GM12878 (cell line): Measurements from ENCODE around the gene PYHIN1. TPM values are rescaled to one million over a fixed set of nuclear protein-coding genes. Genes with fewer than 3 reads are reported as not detected.

Experiments used
- ATAC-seq: fragments of 200-7000 bp; cut with Tn5 transposase; 3 replicates; pipeline ENCODE4 v1.9.1; 2020; ENCODE audit warnings: mild to moderate bottlenecking, moderate library complexity
- BruUV-seq: library from RNA; stranded (reverse); fragments of 400-500 nt; replicated peaks from 2 replicates; lab custom pipeline; 2021; lab: Mats Ljungman, UMichigan
- CTCF ChIA-PET: fragments of 300-600 bp; sonication (Branson Sonifier 250); formaldehyde crosslinking; extraction: SDS; loops from one replicate; lab custom pipeline; 2021; ENCODE audit warnings: inconsistent platforms; lab: Yijun Ruan, JAX
- POLR2A ChIA-PET: fragments of 350-600 bp; formaldehyde crosslinking; extraction: SDS; loops from one replicate; lab custom pipeline; 2021; ENCODE audit warnings: inconsistent platforms; lab: Charles Lee
- RAD21 ChIA-PET: fragments of 300-600 bp; sonication (Branson Sonifier 250); formaldehyde crosslinking; loops from one replicate; lab custom pipeline; 2023; ENCODE audit warnings: antibody characterized with exemption; ENCODE audit not compliant: unreplicated experiment; lab: Charles Lee
- SMC1A ChIA-PET: fragments of 300-600 bp; sonication (Branson Sonifier 250); formaldehyde crosslinking; loops from one replicate; lab custom pipeline; 2023; ENCODE audit not compliant: unreplicated experiment, uncharacterized antibody; lab: Charles Lee
- DNase-seq: peaks from one replicate; pipeline ENCODE4 v3.0.0-alpha.2; 2011; ENCODE audit warnings: low read depth, low spot score
- FAIRE-seq: peaks from 3 replicates; lab custom pipeline; 2011; peaks lifted over from hg19 to GRCh38; lab: Jason Lieb, UNC
- H2AFZ ChIP-seq: 2 replicates; pipeline ENCODE4 v1.6.0; 2011; ENCODE audit warnings: low read depth, low read length, control low read depth; ENCODE audit not compliant: control insufficient read depth
- H3K27ac ChIP-seq: 2 replicates; pipeline ENCODE4 v1.5.1; 2011; ENCODE audit warnings: control low read depth; ENCODE audit not compliant: control insufficient read depth, insufficient read depth
- H3K27me3 ChIP-seq, 2 experiments: replicated peaks in 1 of 2; 2 replicates each; pipeline versions ENCODE4 v1.6.0 to v1.6.1; 2011; ENCODE audit warnings: low read length in 1 of 2; ENCODE audit not compliant: control insufficient read depth in 2 of 2, insufficient read depth in 2 of 2
- H3K36me3 ChIP-seq, 2 experiments: 2 replicates each; pipeline ENCODE4 v1.5.1; 2011; ENCODE audit warnings: low read length in 1 of 2; ENCODE audit not compliant: control insufficient read depth in 2 of 2, insufficient read depth in 2 of 2
- H3K4me1 ChIP-seq: 2 replicates; pipeline ENCODE4 v1.6.1; 2011; ENCODE audit warnings: mild to moderate bottlenecking, low read length, moderate library complexity, mixed read lengths; ENCODE audit not compliant: control insufficient read depth, insufficient read depth
- H3K4me2 ChIP-seq: 2 replicates; pipeline ENCODE4 v1.6.0; 2011; ENCODE audit warnings: control low read depth; ENCODE audit not compliant: control insufficient read depth, insufficient read depth
- H3K4me3 ChIP-seq: fragments of 200-600 bp; sonication (generic); 2 replicates; pipeline ENCODE4 v1.5.1; 2016
- H3K79me2 ChIP-seq: 2 replicates; pipeline ENCODE4 v1.6.0; 2011; ENCODE audit warnings: low read length; ENCODE audit not compliant: control insufficient read depth, insufficient read depth
- H3K9ac ChIP-seq: 2 replicates; pipeline ENCODE4 v1.8.0; 2011; ENCODE audit warnings: low read length, control low read depth, mixed read lengths; ENCODE audit not compliant: control insufficient read depth, insufficient read depth
- H3K9me3 ChIP-seq: replicated peaks from 3 replicates; pipeline ENCODE4 v1.5.1; 2011; ENCODE audit warnings: mild to moderate bottlenecking, low read length; ENCODE audit not compliant: control insufficient read depth, insufficient read depth
- H4K20me1 ChIP-seq: 2 replicates; pipeline ENCODE4 v1.6.0; 2011; ENCODE audit not compliant: control insufficient read depth, insufficient read depth
- CTCF ChIP-seq, 3 experiments: IDR thresholded peaks in 2 of 3; conservative IDR thresholded peaks in 1 of 3; 2 replicates each; pipeline ENCODE4 v1.5.1; 2011; ENCODE audit warnings: low read depth in 3 of 3, low read length in 3 of 3, mild to moderate bottlenecking in 3 of 3, control low read depth in 2 of 3, moderate library complexity in 2 of 3, inconsistent platforms in 1 of 3, mixed read lengths in 1 of 3; ENCODE audit not compliant: control insufficient read depth in 2 of 3, insufficient read depth in 1 of 3; ENCODE audit errors: extremely low read depth in 1 of 3
- MYC ChIP-seq: IDR thresholded peaks from 2 replicates; pipeline ENCODE4 v1.6.1; 2011; ENCODE audit warnings: mild to moderate bottlenecking, low read length, moderate library complexity, inconsistent platforms; ENCODE audit not compliant: insufficient read depth, insufficient replicate concordance, insufficient read length, severe bottlenecking
- POLR2AphosphoS2 ChIP-seq: IDR thresholded peaks from 2 replicates; pipeline ENCODE4 v1.6.1; 2011; ENCODE audit warnings: low read depth, mild to moderate bottlenecking, low read length, improper control_type of control experiment, moderate library complexity
- RAD21 ChIP-seq: IDR thresholded peaks from 2 replicates; pipeline ENCODE4 v1.6.1; 2011; ENCODE audit warnings: mild to moderate bottlenecking, low read depth, low read length, moderate library complexity; ENCODE audit not compliant: insufficient read depth
- SMC3 ChIP-seq: IDR thresholded peaks from 2 replicates; pipeline ENCODE4 v1.6.1; 2011; ENCODE audit warnings: low read length, improper control_type of control experiment, borderline replicate concordance
- STAT3 ChIP-seq: IDR thresholded peaks from 2 replicates; pipeline ENCODE4 v1.6.1; 2011; ENCODE audit warnings: low read depth, low read length, improper control_type of control experiment
- ZNF207 ChIP-seq: fragments of 450-650 bp; IDR thresholded peaks from 2 replicates; pipeline ENCODE4 v1.6.1; 2014; ENCODE audit warnings: antibody characterized with exemption, mild to moderate bottlenecking, borderline replicate concordance
- in situ Hi-C: fragments of 300-500 bp; cut with MboI; formaldehyde crosslinking; loops from 9 replicates; pipeline ENCODE4 v1.14.3; 2018; ENCODE audit warnings: mixed read lengths
- intact Hi-C: fragments of 100-400 bp; cut with micrococcal nuclease; formaldehyde crosslinking; loops from one replicate; pipeline ENCODE4 v1.14.2; 2022; ENCODE audit not compliant: unreplicated experiment
- polyA plus RNA-seq, 11 experiments: library from polyadenylated mRNA; depleted of rRNA in 4 of 11; unstranded in 6 of 11; stranded (reverse) in 5 of 11; fragments of >200 nt; fragmentation: Nextera tagmentation in 4 of 11; fragmentation: Illumina TruSeq in 1 of 11; extraction: Ambion mirVana in 4 of 11; extraction: Trizol in 1 of 11; gene quantifications; 1 replicate in 1 of 11; 2 replicates in 10 of 11; pipeline versions ENCODE4 v1.2.1 to v1.2.3, GENCODE V29; 2011 to 2016; ENCODE audit warnings: inconsistent platforms in 2 of 11, missing spikeins in 2 of 11, low read depth in 1 of 11
- total RNA-seq, 4 experiments: library from RNA; depleted of rRNA in 3 of 4; stranded (reverse); fragments of >200 nt in 3 of 4; fragmentation: Illumina TruSeq in 1 of 4; extraction: Trizol in 1 of 4; gene quantifications; 2 replicates each; pipeline versions ENCODE4 v1.2.1 to v1.2.3, GENCODE V29; 2013 to 2021

Gene PYHIN1
- total and polyA plus RNA-seq, 10 of the 15 experiments (the other 5 are each of a cell fraction or from before 2014, with no cell fraction given), result 0.19 to 7.2 (median 0.38) TPM

GRCh38 chr1:158972841-158973240 is 41.5 kb downstream of the PYHIN1 start:
- TF ChIP-seq SMC3 (peak; percentile 45; the same call in 1 of the 2 replicates), MYC (no peak), RAD21 (peak; percentile 64), ZNF207 (no peak), STAT3 (no peak), CTCF (IDR thresholded peaks at IDR 0.05 in 2 of 3, conservative IDR thresholded peaks at IDR 0.05 in 1 of 3; ENCODE audit: control insufficient read depth in 2 of 3, extremely low read depth in 1 of 3, insufficient read depth in 1 of 3, low read depth in 3 of 3, low read length in 3 of 3) (peak in 2 of 3 experiments; percentile 38 to 52; a peak in 5 of 6 replicates), POLR2AphosphoS2 (no peak)
- ChIA-PET CTCF (no interaction called here), SMC1A (no interaction called here), RAD21 (no interaction called here), POLR2A (interaction anchor here (0.7 kb wide), 1 partner anchor 49 kb away, joined by 3 read pairs; no protein-coding TSS in a partner anchor)
- no peak overlapping the region for H3K27ac ChIP-seq
- H3K36me3 ChIP-seq, result no peaks in the 10 kb centered on the region
- H3K4me3 ChIP-seq, result no peak overlapping the region
- ATAC-seq, result peak; percentile 75
- H2AFZ ChIP-seq, result no peak overlapping the region
- in situ Hi-C loops, result no loop called here
- no peaks in the 10 kb centered on the region for H3K79me2 ChIP-seq
- BruUV-seq, result no TSS peak
- no peak for FAIRE-seq
- no peak for DNase-seq
- no peaks in the 10 kb centered on the region for H3K9me3 ChIP-seq
- intact Hi-C loops, result loop anchor here (10.0 kb wide), 1 partner anchor 168 kb away; no protein-coding TSS in a partner anchor
- H3K27me3 ChIP-seq, result no peaks in the 10 kb centered on the region; a peak in 1 of 4 replicates
- H3K4me2 ChIP-seq, result no peak overlapping the region
- no peaks in the 10 kb centered on the region for H4K20me1 ChIP-seq
- no peaks in the 10 kb centered on the region for H3K4me1 ChIP-seq
- no peak overlapping the region for H3K9ac ChIP-seq
